K562 (cell line): ENCODE measurements around the gene CFAP107.
"Not testable (repeated sequence)": the region's sequence is repeated elsewhere in the genome, so short reads cannot be mapped to it uniquely, and the experiment has no call there.

Source experiments
- GABPA ChIP-seq: fragments of 200-800 bp; sonication (Bioruptor generic); conservative IDR thresholded peaks from 2 replicates; pipeline ENCODE4 v1.6.1; 2016; ENCODE audit warnings: low read depth, missing genetic modification characterization, missing compliant biosample characterization
- NCOA2 ChIP-seq, 2 experiments: fragments of 450-650 bp; IDR thresholded peaks; 2 replicates each; pipeline ENCODE4 v1.6.1; 2018; ENCODE audit warnings: mild to moderate bottlenecking in 2 of 2, moderate library complexity in 1 of 2; ENCODE audit not compliant: partially characterized antibody in 2 of 2
- POLR2A ChIP-seq: fragments of 450-650 bp; conservative IDR thresholded peaks from 2 replicates; pipeline ENCODE4 v1.6.1; 2016
- POLR2AphosphoS5 ChIP-seq: IDR thresholded peaks from 2 replicates; pipeline ENCODE4 v1.6.1; 2011; ENCODE audit warnings: mild to moderate bottlenecking, low read depth, low read length, moderate library complexity; ENCODE audit not compliant: control insufficient read depth, insufficient read depth
- TCF7 ChIP-seq: sonication (generic); IDR thresholded peaks from 2 replicates; pipeline ENCODE4 v1.6.1; 2016; ENCODE audit warnings: antibody characterized with exemption, borderline replicate concordance

DNA sequence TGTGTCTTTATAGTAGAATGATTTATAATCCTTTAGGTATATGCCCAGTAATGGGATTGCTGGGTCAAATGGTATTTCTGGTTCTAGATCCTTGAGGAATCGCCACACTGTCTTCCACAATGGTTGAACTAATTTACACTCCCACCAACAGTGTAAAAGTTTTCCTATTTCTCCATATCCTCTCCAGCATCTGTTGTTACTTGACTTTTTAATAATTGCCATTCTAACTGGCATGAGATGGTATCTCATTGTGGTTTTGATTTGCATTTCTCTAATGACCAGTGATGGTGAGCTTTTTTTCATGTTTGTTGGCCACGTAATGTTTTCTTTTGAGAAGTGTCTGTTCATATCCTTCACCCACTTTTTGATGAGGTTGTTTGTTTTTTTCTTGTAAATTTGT lies 14.9 kb upstream of the CFAP107 start:
- TF ChIP-seq POLR2AphosphoS5; TCF7; GABPA; POLR2A; NCOA2 (IDR thresholded peaks at IDR 0.05; ENCODE audit: partially characterized antibody in 2 of 2): not testable (repeated sequence)
